Measurements from ENCODE around the gene NSMCE1. TPM values are rescaled to one million over a fixed set of nuclear protein-coding genes. Genes with fewer than 3 reads are reported as not detected.

The NSMCE1 gene
- total RNA-seq, 3 donors from 2014 or later, result 39.3 to 50.1 (median 48.9) TPM

DNA sequence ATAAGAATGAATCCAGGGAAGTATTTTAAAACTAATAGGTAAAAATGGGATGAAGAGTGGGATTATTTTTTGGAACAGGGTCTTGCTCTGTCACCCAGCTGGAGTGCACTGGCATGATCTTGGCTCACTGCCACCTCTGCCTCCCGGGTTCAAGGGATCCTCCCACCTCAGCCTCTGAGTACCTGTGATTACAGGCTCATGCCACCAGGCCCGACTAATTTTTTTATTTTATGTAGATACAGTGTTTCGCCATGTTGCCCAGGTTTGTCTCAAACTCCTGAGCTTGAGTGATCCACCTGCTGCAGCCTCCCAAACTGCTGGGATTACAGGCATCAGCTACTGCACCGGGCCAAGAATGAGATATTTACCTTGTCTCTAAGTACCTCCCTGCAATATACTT, 22.1 kb downstream of the NSMCE1 start:
- intact Hi-C loops (cut with DNase I, micrococcal nuclease), result loop anchor here in 1 of 2 donors (10.0 kb wide), 1 partner anchor 88 kb away; no protein-coding TSS in a partner anchor
- TF ChIP-seq, protein P1, sequence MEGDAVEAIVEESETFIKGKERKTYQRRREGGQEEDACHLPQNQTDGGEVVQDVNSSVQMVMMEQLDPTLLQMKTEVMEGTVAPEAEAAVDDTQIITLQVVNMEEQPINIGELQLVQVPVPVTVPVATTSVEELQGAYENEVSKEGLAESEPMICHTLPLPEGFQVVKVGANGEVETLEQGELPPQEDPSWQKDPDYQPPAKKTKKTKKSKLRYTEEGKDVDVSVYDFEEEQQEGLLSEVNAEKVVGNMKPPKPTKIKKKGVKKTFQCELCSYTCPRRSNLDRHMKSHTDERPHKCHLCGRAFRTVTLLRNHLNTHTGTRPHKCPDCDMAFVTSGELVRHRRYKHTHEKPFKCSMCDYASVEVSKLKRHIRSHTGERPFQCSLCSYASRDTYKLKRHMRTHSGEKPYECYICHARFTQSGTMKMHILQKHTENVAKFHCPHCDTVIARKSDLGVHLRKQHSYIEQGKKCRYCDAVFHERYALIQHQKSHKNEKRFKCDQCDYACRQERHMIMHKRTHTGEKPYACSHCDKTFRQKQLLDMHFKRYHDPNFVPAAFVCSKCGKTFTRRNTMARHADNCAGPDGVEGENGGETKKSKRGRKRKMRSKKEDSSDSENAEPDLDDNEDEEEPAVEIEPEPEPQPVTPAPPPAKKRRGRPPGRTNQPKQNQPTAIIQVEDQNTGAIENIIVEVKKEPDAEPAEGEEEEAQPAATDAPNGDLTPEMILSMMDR (IDR thresholded peaks at IDR 0.05), result no peak
- no peak for DNase-seq
- H3K9me3 ChIP-seq, result no peaks in the 10 kb centered on the region
- no peak overlapping the region for H3K4me3 ChIP-seq
- peaks cover 34% of the 10 kb centered on the region for H3K4me1 ChIP-seq (ENCODE audit: low read depth)
- no peak for ATAC-seq
- no peaks in the 10 kb centered on the region for H3K36me3 ChIP-seq (ENCODE audit: low read depth)

DNA sequence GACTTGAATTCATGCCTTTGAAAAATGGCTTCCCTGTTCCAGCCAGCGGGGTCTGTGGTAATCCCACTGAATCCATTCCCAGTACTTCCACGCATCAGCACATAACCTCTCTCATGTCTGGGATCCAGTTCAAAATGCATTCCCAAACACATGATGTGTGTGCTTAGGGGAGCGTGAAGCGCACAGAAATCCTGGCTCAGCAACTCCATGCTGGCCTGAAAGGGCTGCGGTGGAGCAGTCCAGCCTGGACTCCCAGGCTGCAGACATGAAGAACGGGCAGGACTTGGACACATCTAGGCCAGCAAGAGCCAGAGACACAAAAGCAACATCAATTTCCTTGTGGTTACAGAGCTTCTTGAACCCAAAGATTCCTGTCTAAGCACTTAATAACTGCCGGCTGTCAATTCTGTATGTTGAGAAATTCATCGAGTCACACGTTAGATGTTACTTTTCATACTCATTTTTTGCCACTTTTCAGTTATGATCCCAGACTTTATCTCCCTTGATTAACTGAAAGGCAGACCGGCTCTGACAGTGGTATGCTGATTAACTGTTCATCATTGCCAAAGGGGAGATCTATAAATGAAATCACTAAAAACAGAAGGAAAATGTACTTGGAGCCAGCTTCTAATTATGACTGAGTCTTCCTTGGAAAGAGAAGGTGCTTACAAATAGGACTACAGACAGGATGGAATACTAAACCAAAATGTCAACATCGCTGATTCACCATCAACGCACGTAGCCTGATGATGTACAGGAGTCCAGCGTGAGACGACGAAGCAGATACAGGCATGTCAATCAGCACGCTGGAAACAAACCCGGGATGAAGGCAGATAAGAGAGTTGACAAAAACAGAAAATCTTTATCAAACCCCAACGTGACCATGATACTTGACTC, 23.0 kb downstream of the NSMCE1 start:
- Histone ChIP-seq H3K9me3 (no peaks in the 10 kb centered on the region), H3K4me3 (no peak overlapping the region), H3K4me1 (ENCODE audit: low read depth) (peaks cover 42% of the 10 kb centered on the region), H3K36me3 (ENCODE audit: low read depth) (no peaks in the 10 kb centered on the region)
- DNase-seq (peak in 1 of 3 donors; percentile 39), ATAC-seq (peak; percentile 10)
- TF ChIP-seq, protein P1 (IDR thresholded peaks at IDR 0.05), result no peak
- intact Hi-C loops (cut with DNase I, micrococcal nuclease), result loop anchor here in 1 of 2 donors (10.0 kb wide), 1 partner anchor 89 kb away; no protein-coding TSS in a partner anchor

DNA sequence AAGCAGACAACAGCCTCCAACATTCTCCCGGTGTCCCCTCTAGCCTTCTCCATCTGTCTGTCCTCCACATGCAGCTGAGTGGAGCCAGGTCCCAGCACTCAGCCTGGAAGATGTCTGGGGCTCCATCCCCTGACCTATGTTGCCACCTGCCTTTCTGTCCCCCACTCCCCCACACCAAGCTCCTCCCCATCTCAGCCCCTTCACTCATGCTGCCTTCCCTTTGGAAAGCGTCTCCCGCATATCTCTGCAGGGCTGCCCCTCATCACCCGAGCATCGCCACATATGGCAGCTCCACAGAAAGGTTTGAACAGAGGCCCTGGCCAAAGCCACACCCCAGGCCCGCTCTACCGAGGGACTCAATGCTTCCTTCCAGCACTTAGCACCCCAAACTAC, 24.2 kb downstream of the NSMCE1 start:
- H3K4me1 ChIP-seq (ENCODE audit: low read depth), result peaks cover 52% of the 10 kb centered on the region
- H3K4me3 ChIP-seq, result no peak overlapping the region
- intact Hi-C loops (cut with DNase I, micrococcal nuclease), result loop anchor here in 1 of 2 donors (10.0 kb wide), 1 partner anchor 90 kb away; no protein-coding TSS in a partner anchor
- ATAC-seq, result no peak
- TF ChIP-seq, protein P1 (IDR thresholded peaks at IDR 0.05), result no peak
- H3K9me3 ChIP-seq, result no peaks in the 10 kb centered on the region
- no peaks in the 10 kb centered on the region for H3K36me3 ChIP-seq (ENCODE audit: low read depth)
- DNase-seq, result no peak

DNA sequence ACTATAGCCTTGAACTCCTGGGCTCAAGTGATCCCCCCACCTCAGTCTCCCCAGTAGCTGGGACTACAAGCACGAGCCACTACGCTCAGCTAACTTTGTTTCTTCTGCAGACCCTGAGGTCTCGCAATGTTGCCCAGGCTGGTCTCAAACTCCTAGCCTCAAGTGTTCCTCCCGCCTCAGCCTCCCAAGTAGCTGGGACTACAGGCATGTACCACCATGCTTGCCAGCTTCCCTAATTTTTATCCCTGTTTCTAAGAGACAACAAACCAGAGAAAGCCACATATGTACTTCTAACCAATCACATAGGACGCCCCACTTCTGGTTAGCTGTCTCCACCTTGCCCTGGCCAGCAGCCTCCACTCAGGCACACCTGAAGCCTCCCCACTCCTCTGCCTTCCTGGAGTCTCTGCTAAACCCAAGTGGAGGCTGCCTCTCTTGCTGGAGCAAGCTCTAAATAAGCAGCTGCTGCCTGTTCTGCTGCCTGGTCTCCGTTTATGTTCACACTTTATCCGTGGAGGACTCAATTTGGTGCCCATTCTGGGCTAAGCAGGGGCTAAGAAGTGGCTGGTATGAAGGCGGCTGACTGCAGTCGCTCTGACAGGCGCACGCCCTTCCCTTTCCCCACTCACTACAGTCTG, 24.7 kb downstream of the NSMCE1 start:
- ATAC-seq (no peak), DNase-seq (no peak)
- Histone ChIP-seq H3K4me1 (ENCODE audit: low read depth) (peaks cover 55% of the 10 kb centered on the region), H3K4me3 (no peak overlapping the region), H3K9me3 (no peaks in the 10 kb centered on the region), H3K36me3 (ENCODE audit: low read depth) (no peaks in the 10 kb centered on the region)
- intact Hi-C loops (cut with DNase I, micrococcal nuclease), result loop anchor here in 1 of 2 donors (10.0 kb wide), 1 partner anchor 91 kb away; no protein-coding TSS in a partner anchor
- TF ChIP-seq, protein P1 (IDR thresholded peaks at IDR 0.05), result no peak

DNA sequence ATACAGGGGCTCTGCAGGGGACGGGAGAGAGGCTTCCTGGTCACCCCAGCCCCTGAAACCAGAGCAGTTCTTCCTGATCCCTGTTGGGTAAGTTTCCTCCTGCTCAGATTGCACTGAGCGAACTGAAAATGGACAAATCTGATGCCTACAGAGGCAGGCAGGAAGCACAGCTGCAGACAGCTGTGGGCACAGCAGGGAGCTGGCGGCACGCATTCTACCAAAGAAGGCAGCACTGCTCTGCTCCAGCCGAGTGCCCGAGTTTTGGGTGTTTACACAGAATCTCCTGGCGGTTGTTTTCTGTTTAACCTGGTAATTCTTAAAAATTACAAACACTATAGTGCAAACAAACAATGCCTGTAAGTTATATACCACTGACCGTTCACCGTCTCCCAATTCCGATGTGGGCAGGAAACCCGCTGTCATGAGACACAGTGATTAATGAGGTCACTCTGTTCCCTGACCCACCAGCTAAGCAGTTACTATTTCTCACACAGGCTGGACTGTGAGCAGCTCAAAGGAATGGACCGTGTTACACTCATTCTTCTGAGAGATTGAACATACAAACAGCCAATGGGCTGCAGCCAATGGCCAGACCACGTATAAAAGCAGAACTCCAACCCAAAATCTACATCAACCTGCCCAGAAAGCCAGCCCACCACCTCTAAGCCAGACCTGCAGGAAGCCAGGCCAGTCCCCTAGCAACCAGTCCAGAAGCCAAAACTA, 25.5 kb downstream of the NSMCE1 start:
- Histone ChIP-seq H3K4me1 (ENCODE audit: low read depth) (peaks cover 58% of the 10 kb centered on the region), H3K36me3 (ENCODE audit: low read depth) (no peaks in the 10 kb centered on the region), H3K9me3 (no peaks in the 10 kb centered on the region), H3K4me3 (no peak overlapping the region)
- ATAC-seq (peak; percentile 34), DNase-seq (no peak)
- TF ChIP-seq, protein P1 (IDR thresholded peaks at IDR 0.05), result no peak
- intact Hi-C loops (cut with DNase I, micrococcal nuclease), result loop anchor here in 1 of 2 donors (10.0 kb wide), 1 partner anchor 92 kb away; no protein-coding TSS in a partner anchor
